Panc1 (cell line): ENCODE measurements around the gene RIPOR2. TPM values are rescaled to one million over a fixed set of nuclear protein-coding genes. Genes with fewer than 3 reads are reported as not detected.
A peak's percentile ranks its signal among the peaks of the same experiment; 100 is the strongest.
"Not testable (repeated sequence)": the region's sequence is repeated elsewhere in the genome, so short reads cannot be mapped to it uniquely, and the experiment has no call there.

Experiments used
- ATAC-seq: fragments of 200-7000 bp; cut with Tn5 transposase; 2 replicates; pipeline ENCODE4 v1.9.1; 2020; ENCODE audit warnings: mild to moderate bottlenecking, moderate library complexity
- BruUV-seq: library from RNA; stranded (reverse); fragments of 400-500 nt; replicated peaks from 2 replicates; lab custom pipeline; 2021; lab: Mats Ljungman, UMichigan
- CTCF ChIA-PET: fragments of 300-600 bp; sonication (Branson Sonifier 250); formaldehyde crosslinking; loops from one replicate; lab custom pipeline; 2022; ENCODE audit warnings: antibody characterized with exemption; lab: Charles Lee
- POLR2A ChIA-PET: fragments of 300-600 bp; sonication (Branson Sonifier 250); formaldehyde crosslinking; loops from one replicate; lab custom pipeline; 2022; ENCODE audit warnings: antibody characterized with exemption; lab: Charles Lee
- DNase-seq: peaks from one replicate; pipeline ENCODE4 v3.0.0-alpha.2; 2010; ENCODE audit warnings: low read depth, low spot score
- H3K27ac ChIP-seq: 2 replicates; pipeline ENCODE4 v1.5.1; 2011; ENCODE audit warnings: mild to moderate bottlenecking, low read length, inconsistent platforms
- H3K27me3 ChIP-seq: fragments of 200-500 bp; sonication (Bioruptor generic); 2 replicates; pipeline ENCODE4 v1.6.0; 2014; ENCODE audit warnings: low read length, inconsistent platforms; ENCODE audit not compliant: control insufficient read depth, insufficient read depth
- H3K36me3 ChIP-seq: fragments of 200-500 bp; sonication (Bioruptor generic); 2 replicates; pipeline ENCODE4 v1.5.1; 2014; ENCODE audit warnings: inconsistent platforms, mild to moderate bottlenecking, low read length, moderate library complexity; ENCODE audit not compliant: control insufficient read depth, insufficient read depth
- H3K4me1 ChIP-seq: 2 replicates; pipeline ENCODE4 v1.5.1; 2011; ENCODE audit warnings: inconsistent platforms, mild to moderate bottlenecking, low read length, moderate library complexity; ENCODE audit not compliant: control insufficient read depth, insufficient read depth
- H3K4me3 ChIP-seq, 2 experiments: 2 replicates each; pipeline ENCODE4 v1.5.1; 2011 to 2012; ENCODE audit warnings: low read depth in 2 of 2, low read length in 2 of 2, mild to moderate bottlenecking in 2 of 2, inconsistent platforms in 1 of 2, moderate library complexity in 1 of 2
- H3K9me3 ChIP-seq: fragments of 200-500 bp; sonication (Bioruptor generic); 2 replicates; pipeline ENCODE4 v1.5.1; 2014; ENCODE audit warnings: low read depth, mild to moderate bottlenecking, inconsistent platforms, low read length, moderate library complexity; ENCODE audit not compliant: control insufficient read depth, insufficient read depth
- POLR2AphosphoS5 ChIP-seq: IDR thresholded peaks from 2 replicates; pipeline ENCODE4 v1.6.1; 2012; ENCODE audit warnings: mild to moderate bottlenecking, low read depth, low read length, moderate library complexity
- SIN3A ChIP-seq: IDR thresholded peaks from 2 replicates; pipeline ENCODE4 v1.6.1; 2012; ENCODE audit warnings: low read depth, mild to moderate bottlenecking, low read length, moderate library complexity, borderline replicate concordance; ENCODE audit not compliant: insufficient read depth
- TCF7L2 ChIP-seq: IDR thresholded peaks from 2 replicates; pipeline ENCODE4 v1.6.1; 2011; ENCODE audit warnings: mild to moderate bottlenecking, low read depth, low read length, inconsistent platforms
- in situ Hi-C: cut with HindIII; loops from 2 replicates; pipeline ENCODE4 v1.10.0; 2016; ENCODE audit warnings: low sequenced_read_pairs, low pct_unique_long_range_greater_than_20kb
- intact Hi-C: fragments of 100-400 bp; cut with micrococcal nuclease; formaldehyde crosslinking; loops from one replicate; pipeline ENCODE4 v1.10.0; 2022; ENCODE audit not compliant: unreplicated experiment
- total RNA-seq: library from RNA; stranded (reverse); gene quantifications from one replicate; pipeline ENCODE4 v1.2.1, GENCODE V29; 2021; ENCODE audit not compliant: unreplicated experiment
- TF ChIP-seq, protein P1 (sequence below), 2 experiments: IDR thresholded peaks; 2 replicates each; pipeline ENCODE4 v1.6.1; 2011 to 2012; ENCODE audit warnings: low read depth in 2 of 2, control low read depth in 1 of 2, low read length in 1 of 2, mild to moderate bottlenecking in 1 of 2, moderate library complexity in 1 of 2; ENCODE audit not compliant: insufficient read depth in 1 of 2
- TF ChIP-seq, protein P2 (sequence below): fragments of 450-650 bp; IDR thresholded peaks from 2 replicates; pipeline ENCODE4 v1.5.1; 2017; ENCODE audit warnings: mild to moderate bottlenecking

The RIPOR2 gene
- total RNA-seq, 1 experiment from 2014 or later, result 0.54 TPM

DNA sequence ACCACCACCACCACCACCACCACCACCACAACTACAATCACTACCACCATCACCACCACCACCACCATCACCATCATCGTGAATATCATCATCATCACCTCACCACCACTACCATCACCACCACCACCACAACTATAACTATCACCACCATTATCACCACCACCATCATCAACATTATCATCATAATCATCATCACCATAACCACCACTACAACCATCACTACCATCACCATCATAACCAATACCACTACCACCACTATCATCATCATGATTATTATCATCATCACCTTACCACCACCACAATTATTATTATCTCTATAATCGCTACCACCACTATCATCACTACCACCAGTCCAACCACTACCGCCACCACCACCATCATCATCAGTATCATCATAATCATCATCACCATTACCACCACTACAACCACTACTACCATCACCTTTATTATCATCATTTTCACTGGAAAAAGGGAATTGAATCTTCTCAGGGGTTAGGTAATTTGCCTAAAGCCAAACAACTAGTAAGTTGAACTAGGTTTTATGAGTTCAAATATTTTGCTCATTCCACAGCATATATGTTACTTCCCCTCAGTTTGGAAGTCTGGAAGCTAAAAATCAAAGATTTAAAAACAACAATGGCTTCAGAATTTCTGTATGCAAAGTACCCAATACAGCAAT is 8.3 kb downstream of the RIPOR2 start:
- Histone ChIP-seq H3K9me3 (no peaks in the 10 kb centered on the region), H3K4me1 (no peaks in the 10 kb centered on the region), H3K27me3 (peaks cover 6% of the 10 kb centered on the region), H3K36me3 (no peaks in the 10 kb centered on the region), H3K27ac (no peak overlapping the region), H3K4me3 (no peak overlapping the region)
- DNase-seq (no peak), ATAC-seq (no peak)
- no TSS peak for BruUV-seq
- TF ChIP-seq SIN3A (no peak), POLR2AphosphoS5 (no peak), TCF7L2 (no peak)
- TF ChIP-seq, protein P1, sequence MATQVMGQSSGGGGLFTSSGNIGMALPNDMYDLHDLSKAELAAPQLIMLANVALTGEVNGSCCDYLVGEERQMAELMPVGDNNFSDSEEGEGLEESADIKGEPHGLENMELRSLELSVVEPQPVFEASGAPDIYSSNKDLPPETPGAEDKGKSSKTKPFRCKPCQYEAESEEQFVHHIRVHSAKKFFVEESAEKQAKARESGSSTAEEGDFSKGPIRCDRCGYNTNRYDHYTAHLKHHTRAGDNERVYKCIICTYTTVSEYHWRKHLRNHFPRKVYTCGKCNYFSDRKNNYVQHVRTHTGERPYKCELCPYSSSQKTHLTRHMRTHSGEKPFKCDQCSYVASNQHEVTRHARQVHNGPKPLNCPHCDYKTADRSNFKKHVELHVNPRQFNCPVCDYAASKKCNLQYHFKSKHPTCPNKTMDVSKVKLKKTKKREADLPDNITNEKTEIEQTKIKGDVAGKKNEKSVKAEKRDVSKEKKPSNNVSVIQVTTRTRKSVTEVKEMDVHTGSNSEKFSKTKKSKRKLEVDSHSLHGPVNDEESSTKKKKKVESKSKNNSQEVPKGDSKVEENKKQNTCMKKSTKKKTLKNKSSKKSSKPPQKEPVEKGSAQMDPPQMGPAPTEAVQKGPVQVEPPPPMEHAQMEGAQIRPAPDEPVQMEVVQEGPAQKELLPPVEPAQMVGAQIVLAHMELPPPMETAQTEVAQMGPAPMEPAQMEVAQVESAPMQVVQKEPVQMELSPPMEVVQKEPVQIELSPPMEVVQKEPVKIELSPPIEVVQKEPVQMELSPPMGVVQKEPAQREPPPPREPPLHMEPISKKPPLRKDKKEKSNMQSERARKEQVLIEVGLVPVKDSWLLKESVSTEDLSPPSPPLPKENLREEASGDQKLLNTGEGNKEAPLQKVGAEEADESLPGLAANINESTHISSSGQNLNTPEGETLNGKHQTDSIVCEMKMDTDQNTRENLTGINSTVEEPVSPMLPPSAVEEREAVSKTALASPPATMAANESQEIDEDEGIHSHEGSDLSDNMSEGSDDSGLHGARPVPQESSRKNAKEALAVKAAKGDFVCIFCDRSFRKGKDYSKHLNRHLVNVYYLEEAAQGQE (IDR thresholded peaks at IDR 0.05; ENCODE audit: insufficient read depth in 1 of 2, low read depth in 2 of 2, low read length in 1 of 2), result no peak
- TF ChIP-seq, protein P2, sequence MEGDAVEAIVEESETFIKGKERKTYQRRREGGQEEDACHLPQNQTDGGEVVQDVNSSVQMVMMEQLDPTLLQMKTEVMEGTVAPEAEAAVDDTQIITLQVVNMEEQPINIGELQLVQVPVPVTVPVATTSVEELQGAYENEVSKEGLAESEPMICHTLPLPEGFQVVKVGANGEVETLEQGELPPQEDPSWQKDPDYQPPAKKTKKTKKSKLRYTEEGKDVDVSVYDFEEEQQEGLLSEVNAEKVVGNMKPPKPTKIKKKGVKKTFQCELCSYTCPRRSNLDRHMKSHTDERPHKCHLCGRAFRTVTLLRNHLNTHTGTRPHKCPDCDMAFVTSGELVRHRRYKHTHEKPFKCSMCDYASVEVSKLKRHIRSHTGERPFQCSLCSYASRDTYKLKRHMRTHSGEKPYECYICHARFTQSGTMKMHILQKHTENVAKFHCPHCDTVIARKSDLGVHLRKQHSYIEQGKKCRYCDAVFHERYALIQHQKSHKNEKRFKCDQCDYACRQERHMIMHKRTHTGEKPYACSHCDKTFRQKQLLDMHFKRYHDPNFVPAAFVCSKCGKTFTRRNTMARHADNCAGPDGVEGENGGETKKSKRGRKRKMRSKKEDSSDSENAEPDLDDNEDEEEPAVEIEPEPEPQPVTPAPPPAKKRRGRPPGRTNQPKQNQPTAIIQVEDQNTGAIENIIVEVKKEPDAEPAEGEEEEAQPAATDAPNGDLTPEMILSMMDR, result no peak
- ChIA-PET CTCF (no interaction called here), POLR2A (no interaction called here)
- intact Hi-C loops, result no loop called here
- in situ Hi-C loops, result no loop called here

DNA sequence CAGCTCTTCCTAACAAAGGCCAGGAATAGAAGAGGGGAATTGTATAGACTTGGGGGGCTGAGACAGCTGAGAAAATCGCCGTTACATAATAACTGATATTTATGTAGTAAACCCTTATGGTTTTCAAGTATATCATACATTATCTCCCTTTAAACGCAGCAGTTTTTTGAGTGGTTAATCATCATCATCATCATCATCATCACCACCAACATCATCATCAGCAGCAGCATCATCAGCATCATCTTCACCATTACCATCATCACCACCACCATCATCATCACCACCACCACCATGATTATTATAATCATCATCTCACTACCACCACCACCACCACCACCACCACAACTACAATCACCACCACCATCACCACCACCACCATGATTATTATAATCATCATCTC is 9.1 kb downstream of the RIPOR2 start:
- POLR2A ChIA-PET, H3K36me3 ChIP-seq, H3K4me1 ChIP-seq, in situ Hi-C loops, ATAC-seq, H3K27ac ChIP-seq, intact Hi-C loops, CTCF ChIA-PET, H3K4me3 ChIP-seq, DNase-seq, BruUV-seq, H3K9me3 ChIP-seq, H3K27me3 ChIP-seq: not testable (repeated sequence)

DNA sequence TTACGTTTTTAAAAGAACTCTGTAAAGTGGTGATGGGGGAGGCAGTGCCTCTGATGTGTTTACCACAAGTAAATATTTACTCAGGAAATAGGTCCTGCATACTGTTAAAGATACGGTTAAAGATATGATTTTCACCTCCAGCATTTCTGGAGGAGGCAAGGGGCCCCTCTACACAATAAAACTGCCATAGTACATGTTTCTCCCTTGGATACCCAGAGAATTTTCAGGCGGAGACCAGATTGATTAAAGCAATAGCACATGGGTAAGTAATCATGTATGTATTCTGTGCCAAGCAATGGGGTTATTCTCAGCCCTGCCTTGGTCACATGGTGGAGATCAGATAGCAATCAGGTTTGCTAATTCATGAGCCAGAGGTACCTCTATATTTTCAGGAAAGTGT is 9.6 kb downstream of the RIPOR2 start:
- Histone ChIP-seq H3K27ac (no peak overlapping the region), H3K36me3 (no peaks in the 10 kb centered on the region), H3K4me3 (no peak overlapping the region), H3K27me3 (peaks cover 4% of the 10 kb centered on the region; the same call in 1 of the 2 replicates), H3K9me3 (no peaks in the 10 kb centered on the region), H3K4me1 (no peaks in the 10 kb centered on the region)
- in situ Hi-C loops (no loop called here), intact Hi-C loops (no loop called here)
- CTCF ChIA-PET, result interaction anchor here (0.7 kb wide), 1 partner anchor 35 kb away, joined by 4 read pairs; no protein-coding TSS in a partner anchor
- ATAC-seq (no peak), DNase-seq (no peak)
- TF ChIP-seq SIN3A (no peak), POLR2AphosphoS5 (no peak), TCF7L2 (0 out of 2 replicates have a peak, but pooled peaks have one; percentile 30)
- TF ChIP-seq, protein P1 (IDR thresholded peaks at IDR 0.05; ENCODE audit: insufficient read depth in 1 of 2, low read depth in 2 of 2, low read length in 1 of 2), result no peak
- TF ChIP-seq, protein P2, result no peak
- POLR2A ChIA-PET, result no interaction called here
- BruUV-seq, result no TSS peak
